Activated naive CD8-positive, alpha-beta T cell treated with anti-CD3 and anti-CD28 coated beads, Interleukin-2, amount 10 ng/mL, durations not matched to agents 7 days and 5 days (primary cell): Measurements from ENCODE around the gene KCNQ5. TPM values are rescaled to one million over a fixed set of nuclear protein-coding genes. Genes with fewer than 3 reads are reported as not detected.

Experiments
- ATAC-seq: fragments of 150-1000 bp; cut with Tn5 transposase; one replicate; pipeline ENCODE4 v1.10.0; 2021; ENCODE audit warnings: low read depth, moderate library complexity
- POLR2A ChIA-PET: fragments of 350-600 bp; sonication (Branson Sonifier 250); formaldehyde crosslinking; loops from one replicate; lab custom pipeline; 2021; ENCODE audit warnings: antibody characterized with exemption; lab: Charles Lee
- DNase-seq: peaks from one replicate; pipeline ENCODE4 v3.0.0; 2021
- H3K27ac Mint-ChIP-seq: one replicate; pipeline ENCODE4 v1.8.0; 2022; ENCODE audit warnings: mild to moderate bottlenecking, mixed read lengths
- H3K27me3 Mint-ChIP-seq: one replicate; pipeline ENCODE4 v1.8.0; 2022; ENCODE audit warnings: mild to moderate bottlenecking, moderate library complexity, mixed read lengths
- H3K36me3 Mint-ChIP-seq: one replicate; pipeline ENCODE4 v1.8.0; 2021; ENCODE audit warnings: mild to moderate bottlenecking, mixed read lengths
- H3K4me1 Mint-ChIP-seq: one replicate; pipeline ENCODE4 v1.8.0; 2021; ENCODE audit warnings: mixed read lengths
- H3K4me3 Mint-ChIP-seq: one replicate; pipeline ENCODE4 v1.8.0; 2022; ENCODE audit warnings: mild to moderate bottlenecking, moderate library complexity, mixed read lengths
- H3K9me3 Mint-ChIP-seq: one replicate; pipeline ENCODE4 v1.8.0; 2021; ENCODE audit warnings: mixed read lengths
- total RNA-seq, 2 experiments: library from RNA; stranded (reverse); gene quantifications; one replicate each; pipeline ENCODE4 v1.2.3, GENCODE V29; 2021

KCNQ5 gene
- total RNA-seq, 2 experiments from 2014 or later = 4.3 to 5.1 TPM

- Mint-ChIP-seq H3K27me3 (no peaks in the 10 kb centered on the region), H3K4me3 (no peak overlapping the region), H3K4me1 (no peaks in the 10 kb centered on the region), H3K9me3 (no peaks in the 10 kb centered on the region), H3K36me3 (no peaks in the 10 kb centered on the region), H3K27ac (no peak overlapping the region)
- POLR2A ChIA-PET = no interaction called here
- no peak for DNase-seq
- ATAC-seq = no peak
Measured at GRCh38 chr6:72841195-72841594, 219.3 kb downstream of the KCNQ5 start.

GRCh38 chr6:72842140-72842539 lies 220.3 kb downstream of the KCNQ5 start:
- Mint-ChIP-seq H3K27ac (no peak overlapping the region), H3K36me3 (no peaks in the 10 kb centered on the region), H3K4me3 (no peak overlapping the region), H3K27me3 (no peaks in the 10 kb centered on the region), H3K9me3 (no peaks in the 10 kb centered on the region), H3K4me1 (no peaks in the 10 kb centered on the region)
- ATAC-seq (no peak), DNase-seq (no peak)
- POLR2A ChIA-PET = no interaction called here

GRCh38 chr6:72844614-72845013 lies 222.8 kb downstream of the KCNQ5 start:
- no peaks in the 10 kb centered on the region for H3K27me3 Mint-ChIP-seq
- no peak overlapping the region for H3K4me3 Mint-ChIP-seq
- H3K27ac Mint-ChIP-seq = no peak overlapping the region
- no peaks in the 10 kb centered on the region for H3K4me1 Mint-ChIP-seq
- peaks cover 11% of the 10 kb centered on the region for H3K36me3 Mint-ChIP-seq
- POLR2A ChIA-PET = no interaction called here
- DNase-seq (no peak), ATAC-seq (no peak)
- peaks cover 8% of the 10 kb centered on the region for H3K9me3 Mint-ChIP-seq

GRCh38 chr6:72849346-72849745 lies 227.5 kb downstream of the KCNQ5 start:
- DNase-seq = no peak
- ATAC-seq = no peak
- Mint-ChIP-seq H3K4me3 (no peak overlapping the region), H3K9me3 (peaks cover 8% of the 10 kb centered on the region), H3K27ac (no peak overlapping the region), H3K27me3 (no peaks in the 10 kb centered on the region), H3K4me1 (no peaks in the 10 kb centered on the region), H3K36me3 (peaks cover 13% of the 10 kb centered on the region)
- POLR2A ChIA-PET = no interaction called here

- H3K4me1 Mint-ChIP-seq = no peaks in the 10 kb centered on the region
- no peak for ATAC-seq
- POLR2A ChIA-PET = no interaction called here
- peaks cover 8% of the 10 kb centered on the region for H3K9me3 Mint-ChIP-seq
- no peak overlapping the region for H3K4me3 Mint-ChIP-seq
- H3K27ac Mint-ChIP-seq = no peak overlapping the region
- DNase-seq = no peak
- H3K27me3 Mint-ChIP-seq = no peaks in the 10 kb centered on the region
- peaks cover 13% of the 10 kb centered on the region for H3K36me3 Mint-ChIP-seq
Measured at GRCh38 chr6:72850040-72850439, 228.2 kb downstream of the KCNQ5 start.

- H3K36me3 Mint-ChIP-seq = peaks cover 13% of the 10 kb centered on the region
- H3K9me3 Mint-ChIP-seq = peaks cover 8% of the 10 kb centered on the region
- no peak overlapping the region for H3K4me3 Mint-ChIP-seq
- no peaks in the 10 kb centered on the region for H3K4me1 Mint-ChIP-seq
- POLR2A ChIA-PET = no interaction called here
- DNase-seq = no peak
- H3K27me3 Mint-ChIP-seq = no peaks in the 10 kb centered on the region
- no peak for ATAC-seq
- no peak overlapping the region for H3K27ac Mint-ChIP-seq
Measured at GRCh38 chr6:72850469-72850868, 228.6 kb downstream of the KCNQ5 start.

GRCh38 chr6:72855471-72855870 lies 233.6 kb downstream of the KCNQ5 start:
- peaks cover 3% of the 10 kb centered on the region for H3K36me3 Mint-ChIP-seq
- no peaks in the 10 kb centered on the region for H3K9me3 Mint-ChIP-seq
- no peaks in the 10 kb centered on the region for H3K4me1 Mint-ChIP-seq
- no peaks in the 10 kb centered on the region for H3K27me3 Mint-ChIP-seq
- POLR2A ChIA-PET = no interaction called here
- no peak for DNase-seq
- ATAC-seq = no peak
- no peak overlapping the region for H3K4me3 Mint-ChIP-seq
- H3K27ac Mint-ChIP-seq = no peak overlapping the region

GRCh38 chr6:72856801-72857200 lies 234.9 kb downstream of the KCNQ5 start:
- no peak for DNase-seq

GRCh38 chr6:72857791-72858585 lies 236.1 kb downstream of the KCNQ5 start:
- Mint-ChIP-seq H3K27ac (no peak overlapping the region), H3K27me3 (no peaks in the 10 kb centered on the region), H3K4me3 (no peak overlapping the region), H3K4me1 (peaks cover 6% of the 10 kb centered on the region), H3K36me3 (peaks cover 1% of the 10 kb centered on the region), H3K9me3 (no peaks in the 10 kb centered on the region)
- POLR2A ChIA-PET = no interaction called here
- DNase-seq = no peak
- ATAC-seq = no peak

More at GRCh38 chr6:72856801-72857200, 234.9 kb downstream of the KCNQ5 start:
- Mint-ChIP-seq H3K4me1 (peaks cover 1% of the 10 kb centered on the region), H3K27ac (no peak overlapping the region), H3K4me3 (no peak overlapping the region), H3K27me3 (no peaks in the 10 kb centered on the region), H3K36me3 (peaks cover 3% of the 10 kb centered on the region), H3K9me3 (no peaks in the 10 kb centered on the region)
- POLR2A ChIA-PET = no interaction called here
- no peak for ATAC-seq

GRCh38 chr6:72861059-72861458 lies 239.2 kb downstream of the KCNQ5 start:
- ATAC-seq = no peak
- no peaks in the 10 kb centered on the region for H3K9me3 Mint-ChIP-seq
- H3K4me1 Mint-ChIP-seq = peaks cover 6% of the 10 kb centered on the region
- no peak for DNase-seq
- no peak overlapping the region for H3K4me3 Mint-ChIP-seq
- H3K27me3 Mint-ChIP-seq = no peaks in the 10 kb centered on the region
- H3K27ac Mint-ChIP-seq = no peak overlapping the region
- POLR2A ChIA-PET = no interaction called here
- H3K36me3 Mint-ChIP-seq = peaks cover 1% of the 10 kb centered on the region

GRCh38 chr6:72861935-72862432 lies 240.1 kb downstream of the KCNQ5 start:
- Mint-ChIP-seq H3K4me1 (peaks cover 6% of the 10 kb centered on the region), H3K27me3 (no peaks in the 10 kb centered on the region), H3K36me3 (peaks cover 1% of the 10 kb centered on the region), H3K9me3 (no peaks in the 10 kb centered on the region), H3K4me3 (no peak overlapping the region), H3K27ac (no peak overlapping the region)
- ATAC-seq (no peak), DNase-seq (no peak)
- POLR2A ChIA-PET = no interaction called here

GRCh38 chr6:72863131-72863530 lies 241.3 kb downstream of the KCNQ5 start:
- DNase-seq = no peak
- no peak for ATAC-seq
- Mint-ChIP-seq H3K9me3 (no peaks in the 10 kb centered on the region), H3K27ac (no peak overlapping the region), H3K4me1 (peaks cover 6% of the 10 kb centered on the region), H3K4me3 (no peak overlapping the region), H3K36me3 (peaks cover 3% of the 10 kb centered on the region), H3K27me3 (no peaks in the 10 kb centered on the region)
- POLR2A ChIA-PET = no interaction called here

GRCh38 chr6:72864236-72864635 lies 242.4 kb downstream of the KCNQ5 start:
- no peak for DNase-seq
- H3K4me3 Mint-ChIP-seq = no peak overlapping the region
- no peak overlapping the region for H3K27ac Mint-ChIP-seq
- H3K9me3 Mint-ChIP-seq = no peaks in the 10 kb centered on the region
- peaks cover 3% of the 10 kb centered on the region for H3K36me3 Mint-ChIP-seq
- POLR2A ChIA-PET = no interaction called here
- no peaks in the 10 kb centered on the region for H3K27me3 Mint-ChIP-seq
- peaks cover 6% of the 10 kb centered on the region for H3K4me1 Mint-ChIP-seq
- no peak for ATAC-seq

GRCh38 chr6:72864799-72865198 lies 242.9 kb downstream of the KCNQ5 start:
- ATAC-seq (no peak), DNase-seq (no peak)
- Mint-ChIP-seq H3K27me3 (no peaks in the 10 kb centered on the region), H3K9me3 (no peaks in the 10 kb centered on the region), H3K27ac (no peak overlapping the region), H3K4me3 (no peak overlapping the region), H3K36me3 (peaks cover 2% of the 10 kb centered on the region), H3K4me1 (peaks cover 6% of the 10 kb centered on the region)
- POLR2A ChIA-PET = no interaction called here
